Epithelial cell of proximal tubule (primary cell): Measurements from ENCODE around the gene MDH2. TPM values are rescaled to one million over a fixed set of nuclear protein-coding genes. Genes with fewer than 3 reads are reported as not detected.

ENCODE experiments used
- DNase-seq: peaks from one replicate; pipeline ENCODE4 v3.0.0-alpha.2; 2011; ENCODE audit warnings: low read depth
- H3K4me3 ChIP-seq: 2 replicates; pipeline ENCODE4 v1.5.1; 2011; ENCODE audit warnings: low read depth, mild to moderate bottlenecking, low read length
- total RNA-seq: library from RNA; depleted of rRNA; stranded (reverse); fragments of >200 nt; gene quantifications from 2 replicates; pipeline ENCODE4 v1.2.3, GENCODE V29; 2015
- TF ChIP-seq, protein P1 (sequence below): conservative IDR thresholded peaks from 2 replicates; pipeline ENCODE4 v1.5.1; 2012; ENCODE audit warnings: low read depth, mild to moderate bottlenecking, low read length

MDH2 gene
- total RNA-seq, 1 donor from 2014 or later = 123 TPM

DNA sequence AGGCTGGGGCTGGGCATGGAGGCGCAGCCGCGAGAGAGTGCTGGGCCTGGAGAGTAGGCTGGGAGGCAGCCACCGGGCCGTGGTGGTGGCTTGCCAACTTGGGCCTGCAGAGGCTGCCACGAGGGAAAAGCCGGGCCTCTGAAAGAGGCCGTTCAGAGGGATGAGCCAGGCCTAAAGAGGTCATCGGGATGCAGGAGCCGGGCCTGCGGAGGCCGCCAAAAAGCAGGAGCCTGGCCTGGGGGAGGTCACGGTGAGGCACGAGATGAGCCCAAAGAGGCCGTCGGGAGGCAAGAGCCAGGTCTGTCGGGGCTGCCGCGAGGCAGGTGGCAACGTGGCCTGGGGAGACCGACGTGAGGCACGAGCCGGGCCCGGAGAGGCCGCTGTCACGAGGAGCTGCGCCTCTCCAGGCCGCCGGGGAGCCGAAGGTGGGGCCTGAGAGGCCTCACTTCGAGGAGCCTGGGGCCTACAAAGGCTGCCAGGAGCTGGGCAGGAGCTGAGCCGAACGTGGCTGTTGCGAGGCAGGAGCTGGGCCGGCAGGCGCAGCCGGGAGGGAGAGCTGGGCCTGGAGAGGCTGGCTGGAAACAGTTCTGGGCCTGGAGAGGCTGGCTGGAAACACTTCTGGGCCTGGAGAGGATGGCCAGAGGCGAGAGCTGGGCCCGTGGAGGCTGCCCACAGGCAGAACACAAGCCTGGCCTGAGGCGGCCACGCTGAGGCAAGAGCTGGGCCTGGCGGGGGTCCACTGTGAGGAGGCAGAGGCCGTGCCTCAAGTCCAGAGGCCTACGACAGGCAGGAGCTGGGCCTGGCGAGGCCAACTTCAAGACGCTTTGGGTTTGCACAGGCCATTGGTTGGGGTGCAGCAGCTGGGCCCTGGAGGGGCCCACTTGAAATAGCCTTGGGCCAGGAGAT lies 24.6 kb downstream of the MDH2 start:
- no peak overlapping the region for H3K4me3 ChIP-seq
- TF ChIP-seq, protein P1, sequence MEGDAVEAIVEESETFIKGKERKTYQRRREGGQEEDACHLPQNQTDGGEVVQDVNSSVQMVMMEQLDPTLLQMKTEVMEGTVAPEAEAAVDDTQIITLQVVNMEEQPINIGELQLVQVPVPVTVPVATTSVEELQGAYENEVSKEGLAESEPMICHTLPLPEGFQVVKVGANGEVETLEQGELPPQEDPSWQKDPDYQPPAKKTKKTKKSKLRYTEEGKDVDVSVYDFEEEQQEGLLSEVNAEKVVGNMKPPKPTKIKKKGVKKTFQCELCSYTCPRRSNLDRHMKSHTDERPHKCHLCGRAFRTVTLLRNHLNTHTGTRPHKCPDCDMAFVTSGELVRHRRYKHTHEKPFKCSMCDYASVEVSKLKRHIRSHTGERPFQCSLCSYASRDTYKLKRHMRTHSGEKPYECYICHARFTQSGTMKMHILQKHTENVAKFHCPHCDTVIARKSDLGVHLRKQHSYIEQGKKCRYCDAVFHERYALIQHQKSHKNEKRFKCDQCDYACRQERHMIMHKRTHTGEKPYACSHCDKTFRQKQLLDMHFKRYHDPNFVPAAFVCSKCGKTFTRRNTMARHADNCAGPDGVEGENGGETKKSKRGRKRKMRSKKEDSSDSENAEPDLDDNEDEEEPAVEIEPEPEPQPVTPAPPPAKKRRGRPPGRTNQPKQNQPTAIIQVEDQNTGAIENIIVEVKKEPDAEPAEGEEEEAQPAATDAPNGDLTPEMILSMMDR = no peak
- no peak for DNase-seq

DNA sequence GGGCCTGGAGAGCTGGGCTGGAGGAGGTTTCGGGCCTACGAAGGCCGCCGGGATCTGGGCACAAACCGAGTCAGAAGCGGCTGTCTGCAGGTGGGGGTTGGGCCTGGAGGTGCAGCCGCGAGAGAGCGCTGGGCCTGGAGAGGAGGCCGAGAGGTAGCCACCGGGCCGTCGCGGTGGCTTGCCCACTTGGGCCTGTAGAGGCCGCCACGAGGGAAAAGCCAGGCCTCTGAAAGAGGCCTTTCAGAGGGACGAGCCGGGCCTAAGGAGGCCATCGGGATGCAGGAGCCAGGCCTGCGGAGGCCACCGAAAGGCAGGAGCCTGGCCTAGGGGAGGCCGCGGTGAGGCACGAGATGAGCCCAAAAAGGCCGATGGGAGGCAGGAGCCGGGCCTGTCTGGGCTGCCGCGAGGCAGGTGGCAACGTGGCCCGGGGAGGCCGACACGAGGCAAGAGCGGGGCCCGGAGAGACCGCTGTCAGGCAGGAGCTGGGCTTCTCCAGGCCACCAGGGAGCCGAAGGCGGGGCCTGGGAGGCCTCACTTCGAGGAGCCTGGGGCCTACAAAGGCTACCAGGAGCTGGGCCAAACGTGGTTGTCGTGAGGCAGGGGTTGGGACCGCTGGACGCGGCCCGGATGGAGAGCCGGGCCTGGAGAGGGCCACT lies 25.6 kb downstream of the MDH2 start:
- TF ChIP-seq, protein P1 = no peak
- no peak overlapping the region for H3K4me3 ChIP-seq
- DNase-seq = no peak

DNA sequence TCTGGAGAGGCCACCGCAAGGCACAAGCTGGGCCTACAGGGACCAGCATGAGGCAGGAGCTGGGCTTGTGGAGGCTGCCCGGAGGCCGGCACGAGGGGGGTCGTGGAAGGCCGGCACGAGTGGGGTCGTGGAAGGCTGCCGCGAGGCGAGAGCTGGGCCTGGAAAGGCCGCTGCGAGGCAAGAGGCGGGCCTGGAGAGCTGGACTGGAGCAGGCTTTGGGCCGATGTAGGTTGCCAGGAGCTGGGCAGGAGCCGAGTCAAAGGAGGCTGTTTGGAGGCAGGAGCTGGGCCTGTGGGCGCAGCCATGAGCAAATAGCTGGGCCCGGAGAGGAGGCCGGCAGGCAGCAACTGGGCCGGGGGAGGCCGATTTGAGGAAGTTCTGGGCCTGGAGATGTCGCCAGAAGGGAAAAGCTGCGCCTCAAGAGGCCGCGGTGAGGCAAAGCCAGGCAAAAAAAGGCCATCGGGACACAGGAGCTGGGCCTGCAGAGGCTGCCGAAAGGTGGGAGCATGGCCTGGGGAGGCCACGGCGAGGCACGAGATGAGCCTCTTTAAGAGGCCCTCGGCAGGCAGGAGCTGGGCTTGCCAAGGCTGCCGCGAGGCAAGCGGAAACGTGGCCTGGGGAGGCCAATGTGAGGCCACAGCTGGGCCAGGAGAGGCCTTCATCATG lies 26.5 kb downstream of the MDH2 start:
- TF ChIP-seq, protein P1 = no peak
- no peak for DNase-seq
- no peak overlapping the region for H3K4me3 ChIP-seq

DNA sequence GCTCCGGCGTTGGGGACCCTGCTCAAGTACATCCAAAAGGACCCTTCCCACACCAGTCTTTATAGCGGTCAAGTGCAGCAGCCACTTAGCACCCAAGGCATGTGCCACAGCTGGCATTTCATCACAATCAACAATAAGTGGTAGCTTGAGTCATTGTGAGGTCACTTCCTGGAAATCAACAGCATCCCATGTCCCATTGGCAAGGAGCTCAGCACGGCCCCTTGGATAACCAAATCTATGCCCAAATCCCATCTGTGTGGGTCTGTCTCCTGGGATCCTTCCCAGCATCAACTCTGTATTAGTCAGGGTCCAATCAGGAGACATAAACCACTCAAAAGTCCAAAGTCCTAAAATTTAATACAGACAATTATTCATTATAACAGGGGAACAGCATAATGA lies 27.1 kb downstream of the MDH2 start:
- TF ChIP-seq, protein P1 = no peak
- H3K4me3 ChIP-seq = no peak overlapping the region
- no peak for DNase-seq

DNA sequence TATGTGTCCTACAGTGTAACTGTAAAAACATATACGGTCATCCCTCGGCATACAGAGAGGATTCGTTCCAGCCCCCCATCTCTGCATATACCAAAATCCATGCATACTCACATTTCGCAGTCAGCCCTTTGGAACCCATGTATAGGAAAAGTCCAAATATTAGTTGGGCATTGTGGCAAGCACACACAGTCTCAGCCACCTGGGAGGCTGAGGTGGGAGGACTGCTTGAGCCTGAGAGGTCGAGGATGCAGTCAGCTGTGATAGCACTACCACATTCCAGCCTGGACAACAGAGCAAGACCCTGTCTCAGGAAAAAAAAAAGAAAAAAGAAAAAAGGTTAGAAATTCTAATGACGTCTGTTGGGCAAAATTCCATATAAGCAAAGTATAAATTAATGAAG lies 29.1 kb downstream of the MDH2 start:
- TF ChIP-seq, protein P1 = no peak
- H3K4me3 ChIP-seq = no peak overlapping the region
- no peak for DNase-seq

DNA sequence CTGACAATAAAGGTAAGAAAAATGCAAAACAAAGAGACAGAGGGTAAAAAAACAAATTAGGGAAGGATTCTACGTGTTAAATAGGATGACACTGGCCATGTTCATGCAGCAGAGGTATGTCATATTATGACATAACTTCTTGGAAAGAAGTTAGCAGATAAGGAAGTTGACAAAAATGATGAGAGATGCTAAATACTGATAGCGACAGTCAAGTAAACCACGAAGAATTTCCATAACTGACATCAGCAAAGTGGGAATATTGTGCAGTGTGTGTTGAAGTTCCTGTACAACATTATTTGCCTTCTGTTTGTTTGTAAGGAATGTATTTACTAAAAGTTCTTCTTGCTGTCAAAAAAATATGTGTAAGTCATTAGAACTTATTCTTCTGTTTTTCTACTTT lies 29.5 kb downstream of the MDH2 start:
- TF ChIP-seq, protein P1 = no peak
- H3K4me3 ChIP-seq = no peak overlapping the region
- DNase-seq = no peak
